ENCODE measurements around the gene DOCK1.
"Not testable (repeated sequence)": the region's sequence is repeated elsewhere in the genome, so short reads cannot be mapped to it uniquely, and the experiment has no call there.

DOCK1 gene

GRCh38 chr10:126893206-126893605 is 12.0 kb upstream of the DOCK1 start:
- no peak for DNase-seq (ENCODE audit: low spot score)
- no peak for TF ChIP-seq CTCF (IDR thresholded peaks at IDR 0.05; ENCODE audit: extremely low read depth, missing control alignments)

GRCh38 chr10:126893841-126894240 is 11.4 kb upstream of the DOCK1 start:
- no peak for TF ChIP-seq CTCF (IDR thresholded peaks at IDR 0.05; ENCODE audit: extremely low read depth, missing control alignments)
- no peak for DNase-seq (ENCODE audit: low spot score)

GRCh38 chr10:126895214-126895781 is 9.9 kb upstream of the DOCK1 start:
- TF ChIP-seq CTCF (IDR thresholded peaks at IDR 0.05; ENCODE audit: extremely low read depth, missing control alignments), result no peak
- DNase-seq (ENCODE audit: low spot score), result no peak

- DNase-seq (ENCODE audit: low spot score), result no peak
- TF ChIP-seq CTCF (IDR thresholded peaks at IDR 0.05; ENCODE audit: extremely low read depth, missing control alignments), result no peak
These were observed 6.8 kb upstream of the DOCK1 start for GRCh38 chr10:126898460-126898859.

GRCh38 chr10:126899529-126899928 is 5.7 kb upstream of the DOCK1 start:
- not testable (repeated sequence) for DNase-seq (ENCODE audit: low spot score)

GRCh38 chr10:126902157-126902556 is 3.1 kb upstream of the DOCK1 start:
- TF ChIP-seq CTCF (IDR thresholded peaks at IDR 0.05; ENCODE audit: extremely low read depth, missing control alignments), result no peak
- DNase-seq (ENCODE audit: low spot score), result no peak

- TF ChIP-seq CTCF (IDR thresholded peaks at IDR 0.05; ENCODE audit: extremely low read depth, missing control alignments), result no peak
- DNase-seq (ENCODE audit: low spot score), result no peak
These were observed 1.4 kb upstream of the DOCK1 start for GRCh38 chr10:126903656-126904360.

GRCh38 chr10:126904516-126904817 is 761 bp upstream of the DOCK1 start:
- TF ChIP-seq CTCF (IDR thresholded peaks at IDR 0.05; ENCODE audit: extremely low read depth, missing control alignments), result no peak
- DNase-seq (ENCODE audit: low spot score), result no peak
